ENCODE measurements around the gene CFAP57. TPM values are rescaled to one million over a fixed set of nuclear protein-coding genes. Genes with fewer than 3 reads are reported as not detected.

Gene CFAP57
- total and polyA plus RNA-seq, 9 of the 15 experiments (the other 6 are each of a cell fraction or from before 2014, with no cell fraction given): 0.04 to 0.22 (median 0.07) TPM; not detected in 3

- TF ChIP-seq HDAC6 (IDR thresholded peaks at IDR 0.05; ENCODE audit: low read depth, low read length) (no peak), ELK3 (CRISPR knock-in tag; IDR thresholded peaks at IDR 0.05) (no peak), NR1H2 (CRISPR knock-in tag; IDR thresholded peaks at IDR 0.05) (0 out of 2 replicates have a peak, but pooled peaks have one; percentile 63), PPARD (CRISPR knock-in tag; IDR thresholded peaks at IDR 0.05) (no peak), CBX1 (IDR thresholded peaks at IDR 0.05; ENCODE audit: low read depth) (0 out of 2 replicates have a peak, but pooled peaks have one; percentile 8), XRCC3 (IDR thresholded peaks at IDR 0.05) (no peak), HNRNPK (IDR thresholded peaks at IDR 0.05; ENCODE audit: low read depth, low read length, poor library complexity, severe bottlenecking) (no peak), ZNF592 (IDR thresholded peaks at IDR 0.05) (peak; percentile 81), MXI1 (IDR thresholded peaks at IDR 0.05; ENCODE audit: low read depth, low read length) (peak; percentile 20; the same call in 1 of the 2 replicates), HLTF (IDR thresholded peaks at IDR 0.05) (no peak), GTF2F1 (IDR thresholded peaks at IDR 0.05; ENCODE audit: low read depth, low read length) (no peak), NFIX (CRISPR knock-in tag; IDR thresholded peaks at IDR 0.05; ENCODE audit: low read depth) (no peak), ZNF589 (CRISPR knock-in tag; IDR thresholded peaks at IDR 0.05; ENCODE audit: low read depth) (0 out of 2 replicates have a peak, but pooled peaks have one; percentile 18), CBX3 (IDR thresholded peaks at IDR 0.05; ENCODE audit: borderline replicate concordance in 1 of 2, low read length in 2 of 2) (peak in 1 of 2 experiments; percentile 99; a peak in 2 of 3 replicates), ZNF253 (CRISPR knock-in tag; conservative IDR thresholded peaks at IDR 0.05) (no peak), ZNF133 (CRISPR knock-in tag; IDR thresholded peaks at IDR 0.05) (no peak), HMGXB4 (CRISPR knock-in tag; IDR thresholded peaks at IDR 0.05) (no peak), SUPT5H (IDR thresholded peaks at IDR 0.05) (no peak), ZNF224 (CRISPR knock-in tag; IDR thresholded peaks at IDR 0.05) (peak; percentile 77; the same call in 1 of the 2 replicates), GATA2 (CRISPR knock-in tag; IDR thresholded peaks at IDR 0.05) (peak; percentile 39; the same call in 1 of the 2 replicates), SFPQ (IDR thresholded peaks at IDR 0.05; ENCODE audit: low read depth, low read length) (no peak)
These were observed 420 bp downstream of the CFAP57 start (continued) for GRCh38 chr1:43172527-43172972.

All from K562 (cell line).